Measurements from ENCODE around the gene CUL4A.

The CUL4A gene

GRCh38 chr13:113275387-113275786, 66.0 kb downstream of the CUL4A start:
- CTCF ChIA-PET: interaction anchor here (0.7 to 1.5 kb wide), 5 partner anchors 11 to 116 kb away, joined by 3 to 5 read pairs (median 4); no protein-coding TSS in a partner anchor
- no peaks in the 10 kb centered on the region for H3K9me3 ChIP-seq (ENCODE audit: control insufficient read depth, insufficient read depth, low read depth, low read length)
- H3K27ac ChIP-seq (ENCODE audit: extremely low read depth, low read depth, low read length): no peak overlapping the region
- H3K36me3 ChIP-seq (ENCODE audit: control insufficient read depth in 2 of 2, insufficient read depth in 1 of 2, low read length in 2 of 2): no peaks in the 10 kb centered on the region
- TF ChIP-seq YY2 (tag by site-specific recombination; IDR thresholded peaks at IDR 0.05) (no peak), ZNF76 (tag by site-specific recombination; IDR thresholded peaks at IDR 0.05; ENCODE audit: borderline replicate concordance, low read depth) (no peak), HOXA7 (CRISPR knock-in tag; IDR thresholded peaks at IDR 0.05; ENCODE audit: borderline replicate concordance) (no peak), ZNF621 (tag by site-specific recombination; IDR thresholded peaks at IDR 0.05) (no peak), ZNF362 (tag by site-specific recombination; IDR thresholded peaks at IDR 0.05) (0 out of 2 replicates have a peak, but pooled peaks have one; percentile 61), FEZF1 (tag by site-specific recombination; IDR thresholded peaks at IDR 0.05) (peak; percentile 39; the same call in 1 of the 2 replicates), ZNF580 (tag by site-specific recombination; IDR thresholded peaks at IDR 0.05) (no peak), PRDM6 (tag by site-specific recombination; IDR thresholded peaks at IDR 0.05) (no peak), ZNF433 (tag by site-specific recombination; IDR thresholded peaks at IDR 0.05; ENCODE audit: low read depth) (no peak), BCL6B (tag by site-specific recombination; IDR thresholded peaks at IDR 0.05) (no peak), MEIS1 (CRISPR knock-in tag; IDR thresholded peaks at IDR 0.05; ENCODE audit: borderline replicate concordance) (no peak), ZBTB20 (tag by site-specific recombination; IDR thresholded peaks at IDR 0.05) (no peak), ZNF600 (tag by site-specific recombination; IDR thresholded peaks at IDR 0.05) (peak; percentile 61; the same call in 1 of the 2 replicates), BCL11A (tag by site-specific recombination; IDR thresholded peaks at IDR 0.05; ENCODE audit: low read depth) (no peak), SCRT1 (tag by site-specific recombination; IDR thresholded peaks at IDR 0.05; ENCODE audit: borderline replicate concordance) (no peak), ZNF660 (tag by site-specific recombination; IDR thresholded peaks at IDR 0.05) (0 out of 2 replicates have a peak, but pooled peaks have one; percentile 30), ZNF645 (tag by site-specific recombination; IDR thresholded peaks at IDR 0.05) (no peak)
- POLR2A ChIA-PET: interaction anchor here (0.7 kb wide), 1 partner anchor 45 kb away, joined by 5 read pairs; no protein-coding TSS in a partner anchor
- H3K4me3 ChIP-seq (ENCODE audit: low read depth, low read length): no peak overlapping the region
- no peaks in the 10 kb centered on the region for H3K4me1 ChIP-seq (ENCODE audit: control insufficient read depth, insufficient read depth, low read length)

GRCh38 chr13:113280126-113280525, 70.7 kb downstream of the CUL4A start:
- Histone ChIP-seq H3K4me3 (ENCODE audit: low read depth, low read length) (no peak overlapping the region), H3K9me3 (ENCODE audit: control insufficient read depth, insufficient read depth, low read depth, low read length) (no peaks in the 10 kb centered on the region), H3K27ac (ENCODE audit: extremely low read depth, low read depth, low read length) (no peak overlapping the region), H3K4me1 (ENCODE audit: control insufficient read depth, insufficient read depth, low read length) (no peaks in the 10 kb centered on the region), H3K36me3 (ENCODE audit: control insufficient read depth in 2 of 2, insufficient read depth in 1 of 2, low read length in 2 of 2) (no peaks in the 10 kb centered on the region)
- CTCF ChIA-PET: interaction anchor here (0.6 to 0.9 kb wide), 3 partner anchors 9 to 28 kb away, joined by 4 to 5 read pairs (median 4); no protein-coding TSS in a partner anchor
- TF ChIP-seq ZNF18 (tag by site-specific recombination; IDR thresholded peaks at IDR 0.05) (no peak), ZNF148 (tag by site-specific recombination; IDR thresholded peaks at IDR 0.05; ENCODE audit: borderline replicate concordance) (no peak), ZFHX2 (tag by site-specific recombination; conservative IDR thresholded peaks at IDR 0.05) (no peak), ZBTB7A (tag by site-specific recombination; IDR thresholded peaks at IDR 0.05; ENCODE audit: low read depth) (no peak), SP3 (tag by site-specific recombination; IDR thresholded peaks at IDR 0.05) (no peak), ZNF2 (tag by site-specific recombination; IDR thresholded peaks at IDR 0.05) (no peak), WT1 (tag by site-specific recombination; IDR thresholded peaks at IDR 0.05) (no peak)
- POLR2A ChIA-PET: no interaction called here
